Measurements from ENCODE around the gene GRIK1. TPM values are rescaled to one million over a fixed set of nuclear protein-coding genes. Genes with fewer than 3 reads are reported as not detected.

GRIK1 gene
- total RNA-seq, 1 donor from 2014 or later = not detected

- H3K27me3 Mint-ChIP-seq (ENCODE audit: unreplicated experiment) = no peaks in the 10 kb centered on the region
- no peak overlapping the region for H3K4me3 Mint-ChIP-seq (ENCODE audit: unreplicated experiment)
- peaks cover 5% of the 10 kb centered on the region for H3K4me1 Mint-ChIP-seq (ENCODE audit: unreplicated experiment)
- H3K27ac Mint-ChIP-seq (ENCODE audit: unreplicated experiment) = no peak overlapping the region
- TF ChIP-seq CTCF (IDR thresholded peaks at IDR 0.05; ENCODE audit: unreplicated experiment) = no peak
- H3K9me3 Mint-ChIP-seq (ENCODE audit: unreplicated experiment) = no peaks in the 10 kb centered on the region
- no peaks in the 10 kb centered on the region for H3K36me3 Mint-ChIP-seq (ENCODE audit: low read depth, unreplicated experiment)
- no peak for DNase-seq (ENCODE audit: low spot score)
Observed at GRCh38 chr21:29675451-29675850, 264.3 kb downstream of the GRIK1 start.

GRCh38 chr21:29674343-29674742, 265.5 kb downstream of the GRIK1 start:
- Mint-ChIP-seq H3K9me3 (ENCODE audit: unreplicated experiment) (no peaks in the 10 kb centered on the region), H3K36me3 (ENCODE audit: low read depth, unreplicated experiment) (no peaks in the 10 kb centered on the region), H3K27me3 (ENCODE audit: unreplicated experiment) (no peaks in the 10 kb centered on the region), H3K4me3 (ENCODE audit: unreplicated experiment) (no peak overlapping the region), H3K4me1 (ENCODE audit: unreplicated experiment) (peaks cover 5% of the 10 kb centered on the region), H3K27ac (ENCODE audit: unreplicated experiment) (no peak overlapping the region)
- no peak for TF ChIP-seq CTCF (IDR thresholded peaks at IDR 0.05; ENCODE audit: unreplicated experiment)
- no peak for DNase-seq (ENCODE audit: low spot score)

GRCh38 chr21:29673096-29673610, 266.6 kb downstream of the GRIK1 start:
- Mint-ChIP-seq H3K4me3 (ENCODE audit: unreplicated experiment) (no peak overlapping the region), H3K27me3 (ENCODE audit: unreplicated experiment) (no peaks in the 10 kb centered on the region), H3K4me1 (ENCODE audit: unreplicated experiment) (peaks cover 5% of the 10 kb centered on the region), H3K36me3 (ENCODE audit: low read depth, unreplicated experiment) (no peaks in the 10 kb centered on the region), H3K9me3 (ENCODE audit: unreplicated experiment) (no peaks in the 10 kb centered on the region), H3K27ac (ENCODE audit: unreplicated experiment) (no peak overlapping the region)
- TF ChIP-seq CTCF (IDR thresholded peaks at IDR 0.05; ENCODE audit: unreplicated experiment) = no peak
- DNase-seq (ENCODE audit: low spot score) = no peak

- Mint-ChIP-seq H3K4me1 (ENCODE audit: unreplicated experiment) (peaks cover 5% of the 10 kb centered on the region), H3K4me3 (ENCODE audit: unreplicated experiment) (no peak overlapping the region), H3K27me3 (ENCODE audit: unreplicated experiment) (no peaks in the 10 kb centered on the region), H3K27ac (ENCODE audit: unreplicated experiment) (no peak overlapping the region), H3K36me3 (ENCODE audit: low read depth, unreplicated experiment) (no peaks in the 10 kb centered on the region), H3K9me3 (ENCODE audit: unreplicated experiment) (no peaks in the 10 kb centered on the region)
- no peak for DNase-seq (ENCODE audit: low spot score)
- peak; percentile 33 for TF ChIP-seq CTCF (IDR thresholded peaks at IDR 0.05; ENCODE audit: unreplicated experiment)
Observed at GRCh38 chr21:29671728-29672127, 268.1 kb downstream of the GRIK1 start.

- Mint-ChIP-seq H3K27me3 (ENCODE audit: unreplicated experiment) (no peaks in the 10 kb centered on the region), H3K4me3 (ENCODE audit: unreplicated experiment) (no peak overlapping the region), H3K4me1 (ENCODE audit: unreplicated experiment) (peaks cover 2% of the 10 kb centered on the region), H3K27ac (ENCODE audit: unreplicated experiment) (no peak overlapping the region), H3K36me3 (ENCODE audit: low read depth, unreplicated experiment) (no peaks in the 10 kb centered on the region), H3K9me3 (ENCODE audit: unreplicated experiment) (no peaks in the 10 kb centered on the region)
- no peak for TF ChIP-seq CTCF (IDR thresholded peaks at IDR 0.05; ENCODE audit: unreplicated experiment)
- no peak for DNase-seq (ENCODE audit: low spot score)
Observed at GRCh38 chr21:29670228-29670627, 269.6 kb downstream of the GRIK1 start.
